IPS-20b (cell line): ENCODE data around the gene DACH1.
A peak's percentile ranks its signal among the peaks of the same experiment; 100 is the strongest.

ENCODE experiments used
- H3K27ac ChIP-seq: one replicate; pipeline ENCODE4 v1.5.1; 2013; ENCODE audit warnings: low read length
- H3K27me3 ChIP-seq: 2 replicates; pipeline ENCODE4 v1.6.1; 2013; ENCODE audit warnings: mild to moderate bottlenecking, low read length, inconsistent platforms; ENCODE audit not compliant: insufficient read depth
- H3K36me3 ChIP-seq: 2 replicates; pipeline ENCODE4 v1.6.1; 2013; ENCODE audit warnings: low read depth, mild to moderate bottlenecking, inconsistent platforms, low read length, moderate library complexity; ENCODE audit not compliant: insufficient read depth
- H3K4me1 ChIP-seq: 2 replicates; pipeline ENCODE4 v1.6.1; 2013; ENCODE audit warnings: mild to moderate bottlenecking, control low read depth, inconsistent platforms, low read length, moderate library complexity; ENCODE audit not compliant: insufficient read depth
- H3K4me3 ChIP-seq: 2 replicates; pipeline ENCODE4 v1.5.1; 2013; ENCODE audit warnings: mild to moderate bottlenecking, low read length, inconsistent platforms
- H3K9ac ChIP-seq: 2 replicates; pipeline ENCODE4 v1.6.1; 2013; ENCODE audit warnings: low read depth, mild to moderate bottlenecking, inconsistent platforms, low read length, moderate library complexity
- H3K9me3 ChIP-seq: 2 replicates; pipeline ENCODE4 v1.6.1; 2013; ENCODE audit warnings: mild to moderate bottlenecking, low read depth, low read length, inconsistent platforms; ENCODE audit not compliant: insufficient read depth

DACH1 gene

GRCh38 chr13:71876648-71877255 is 9.7 kb upstream of the DACH1 start:
- no peaks in the 10 kb centered on the region for H3K36me3 ChIP-seq
- H3K9me3 ChIP-seq, result no peaks in the 10 kb centered on the region
- H3K27me3 ChIP-seq, result no peaks in the 10 kb centered on the region
- H3K4me1 ChIP-seq, result peaks cover 42% of the 10 kb centered on the region
- peak overlapping the region; percentile 7 for H3K4me3 ChIP-seq
- H3K9ac ChIP-seq, result no peak overlapping the region; the same call in 1 of the 2 replicates
- no peak overlapping the region for H3K27ac ChIP-seq

GRCh38 chr13:71875823-71876222 is 8.8 kb upstream of the DACH1 start:
- H3K36me3 ChIP-seq, result no peaks in the 10 kb centered on the region
- H3K4me1 ChIP-seq, result peaks cover 40% of the 10 kb centered on the region
- H3K4me3 ChIP-seq, result no peak overlapping the region
- no peak overlapping the region for H3K27ac ChIP-seq
- H3K9ac ChIP-seq, result no peak overlapping the region
- no peaks in the 10 kb centered on the region for H3K27me3 ChIP-seq
- no peaks in the 10 kb centered on the region for H3K9me3 ChIP-seq

GRCh38 chr13:71874458-71874857 is 7.5 kb upstream of the DACH1 start:
- H3K27me3 ChIP-seq, result peaks cover 12% of the 10 kb centered on the region
- H3K4me1 ChIP-seq, result peaks cover 35% of the 10 kb centered on the region
- no peaks in the 10 kb centered on the region for H3K9me3 ChIP-seq
- H3K36me3 ChIP-seq, result no peaks in the 10 kb centered on the region
- no peak overlapping the region; the same call in 1 of the 2 replicates for H3K4me3 ChIP-seq
- H3K27ac ChIP-seq, result no peak overlapping the region
- no peak overlapping the region for H3K9ac ChIP-seq

GRCh38 chr13:71873418-71874247 is 6.6 kb upstream of the DACH1 start:
- Histone ChIP-seq H3K27me3 (peaks cover 20% of the 10 kb centered on the region), H3K27ac (no peak overlapping the region), H3K4me3 (no peak overlapping the region), H3K9ac (no peak overlapping the region), H3K4me1 (peaks cover 33% of the 10 kb centered on the region), H3K36me3 (no peaks in the 10 kb centered on the region), H3K9me3 (no peaks in the 10 kb centered on the region)

GRCh38 chr13:71871844-71872243 is 4.8 kb upstream of the DACH1 start:
- Histone ChIP-seq H3K27ac (no peak overlapping the region), H3K4me1 (peaks cover 25% of the 10 kb centered on the region)

GRCh38 chr13:71871176-71871754 is 4.3 kb upstream of the DACH1 start:
- no peak overlapping the region for H3K9ac ChIP-seq
- peaks cover 43% of the 10 kb centered on the region for H3K27me3 ChIP-seq
- no peaks in the 10 kb centered on the region for H3K9me3 ChIP-seq
- no peak overlapping the region for H3K27ac ChIP-seq
- H3K4me3 ChIP-seq, result no peak overlapping the region
- peaks cover 19% of the 10 kb centered on the region for H3K4me1 ChIP-seq
- no peaks in the 10 kb centered on the region for H3K36me3 ChIP-seq

More at GRCh38 chr13:71871844-71872243, 4.8 kb upstream of the DACH1 start:
- Histone ChIP-seq H3K9ac (no peak overlapping the region), H3K4me3 (no peak overlapping the region), H3K27me3 (peaks cover 38% of the 10 kb centered on the region), H3K9me3 (no peaks in the 10 kb centered on the region), H3K36me3 (no peaks in the 10 kb centered on the region)

GRCh38 chr13:71870100-71870499 is 3.1 kb upstream of the DACH1 start:
- no peaks in the 10 kb centered on the region for H3K36me3 ChIP-seq
- H3K4me1 ChIP-seq, result peaks cover 15% of the 10 kb centered on the region; the same call in 1 of the 2 replicates
- peak overlapping the region; percentile 66 for H3K4me3 ChIP-seq
- H3K9ac ChIP-seq, result no peak overlapping the region
- H3K27me3 ChIP-seq, result peaks cover 54% of the 10 kb centered on the region
- no peak overlapping the region for H3K27ac ChIP-seq
- no peaks in the 10 kb centered on the region for H3K9me3 ChIP-seq

GRCh38 chr13:71869274-71869673 is 2.3 kb upstream of the DACH1 start:
- Histone ChIP-seq H3K9ac (no peak overlapping the region), H3K36me3 (no peaks in the 10 kb centered on the region), H3K27me3 (peaks cover 62% of the 10 kb centered on the region), H3K27ac (no peak overlapping the region), H3K9me3 (no peaks in the 10 kb centered on the region), H3K4me1 (peaks cover 10% of the 10 kb centered on the region; the same call in 1 of the 2 replicates), H3K4me3 (peak overlapping the region; percentile 66; the same call in 1 of the 2 replicates)

- Histone ChIP-seq H3K4me3 (peak overlapping the region; percentile 85), H3K9me3 (no peaks in the 10 kb centered on the region), H3K36me3 (no peaks in the 10 kb centered on the region), H3K4me1 (peaks cover 10% of the 10 kb centered on the region; the same call in 1 of the 2 replicates), H3K27me3 (peaks cover 89% of the 10 kb centered on the region), H3K27ac (no peak overlapping the region), H3K9ac (no peak overlapping the region)
Observed at GRCh38 chr13:71866335-71867130, 471 bp downstream of the DACH1 start.

- Histone ChIP-seq H3K4me1 (peaks cover 10% of the 10 kb centered on the region; the same call in 1 of the 2 replicates), H3K9ac (no peak overlapping the region), H3K36me3 (no peaks in the 10 kb centered on the region), H3K9me3 (no peaks in the 10 kb centered on the region), H3K4me3 (peak overlapping the region; percentile 64), H3K27ac (no peak overlapping the region), H3K27me3 (peaks cover 92% of the 10 kb centered on the region)
Observed at GRCh38 chr13:71865874-71866334, 1.1 kb downstream of the DACH1 start.
